NCI-H2107 treated with DMSO at 0.1 percent for 48 hours (cell line): ENCODE measurements around the gene CFD.
"Not testable (repeated sequence)": the region's sequence is repeated elsewhere in the genome, so short reads cannot be mapped to it uniquely, and the experiment has no call there.

ENCODE experiments used
- DNase-seq: peaks from one replicate; lab custom pipeline; 2025; ENCODE audit not compliant: unreplicated experiment; lab: John Stamatoyannopoulos, UW

The CFD gene

GRCh38 chr19:825897-826644, 33.4 kb upstream of the CFD start:
- no peak for DNase-seq

- no peak for DNase-seq
These were observed 32.2 kb upstream of the CFD start for GRCh38 chr19:827314-827709.

GRCh38 chr19:827710-828321, 31.6 kb upstream of the CFD start, which contains the start of gene AZU1:
Gene AZU1 (plus strand): TSS chr19:827837. CDS start chr19:827847, 10 bp downstream.
- DNase-seq = no peak

GRCh38 chr19:829129-829758, 30.2 kb upstream of the CFD start:
- no peak for DNase-seq

GRCh38 chr19:831407-832369, 27.8 kb upstream of the CFD start:
- no peak for DNase-seq

- DNase-seq = no peak
These were observed 25.2 kb upstream of the CFD start for GRCh38 chr19:834216-834615.

- no peak for DNase-seq
These were observed 24.2 kb upstream of the CFD start for GRCh38 chr19:835210-835810.

GRCh38 chr19:840519-841206, 18.8 kb upstream of the CFD start, which contains the start of gene PRTN3:
Gene PRTN3 (plus strand): TSS chr19:840999. CDS start chr19:841009, 10 bp downstream.
- no peak for DNase-seq

- DNase-seq = not testable (repeated sequence)
These were observed 16.7 kb upstream of the CFD start for GRCh38 chr19:842802-843179.

- no peak for DNase-seq
These were observed 16.2 kb upstream of the CFD start for GRCh38 chr19:843180-843835.

GRCh38 chr19:843836-844545, 15.5 kb upstream of the CFD start:
- DNase-seq = no peak

GRCh38 chr19:844546-844971, 14.9 kb upstream of the CFD start:
- DNase-seq = no peak

GRCh38 chr19:845707-846521, 13.6 kb upstream of the CFD start:
- DNase-seq = no peak

GRCh38 chr19:848386-848921, 11.0 kb upstream of the CFD start:
- DNase-seq = no peak

GRCh38 chr19:849195-849594, 10.3 kb upstream of the CFD start:
- DNase-seq = not testable (repeated sequence)

GRCh38 chr19:850221-850978, 9.1 kb upstream of the CFD start:
- DNase-seq = no peak

- no peak for DNase-seq
These were observed 8.5 kb upstream of the CFD start for GRCh38 chr19:850979-851335.
